ENCODE data around the gene EPS8L3.
A peak's percentile ranks its signal among the peaks of the same experiment; 100 is the strongest.
"Not testable (repeated sequence)": the region's sequence is repeated elsewhere in the genome, so short reads cannot be mapped to it uniquely, and the experiment has no call there.

Gene EPS8L3

GRCh38 chr1:109777436-109777835 lies 13.7 kb upstream of the EPS8L3 start:
- no peak for DNase-seq

GRCh38 chr1:109776911-109777310 lies 13.2 kb upstream of the EPS8L3 start:
- peak; percentile 82 for DNase-seq

- DNase-seq, result no peak
Observed at GRCh38 chr1:109776206-109776835, 12.6 kb upstream of the EPS8L3 start.

GRCh38 chr1:109775398-109775797 lies 11.7 kb upstream of the EPS8L3 start:
- DNase-seq, result peak; percentile 33

GRCh38 chr1:109773900-109774485 lies 10.3 kb upstream of the EPS8L3 start:
- DNase-seq, result no peak

GRCh38 chr1:109773203-109773899 lies 9.6 kb upstream of the EPS8L3 start:
- DNase-seq, result peak; percentile 89

GRCh38 chr1:109772658-109773202 lies 9.0 kb upstream of the EPS8L3 start:
- DNase-seq, result no peak

- no peak for DNase-seq
Observed at GRCh38 chr1:109771712-109772657, 8.3 kb upstream of the EPS8L3 start.

- no peak for DNase-seq
Observed at GRCh38 chr1:109770331-109771095, 6.8 kb upstream of the EPS8L3 start.

- DNase-seq, result peak; percentile 73
Observed at GRCh38 chr1:109769330-109770078, 5.8 kb upstream of the EPS8L3 start.

- DNase-seq, result no peak
Observed at GRCh38 chr1:109768820-109769219, 5.1 kb upstream of the EPS8L3 start.

GRCh38 chr1:109768335-109768650 lies 4.6 kb upstream of the EPS8L3 start:
- no peak for DNase-seq

GRCh38 chr1:109767637-109768334 lies 4.1 kb upstream of the EPS8L3 start:
- no peak for DNase-seq

GRCh38 chr1:109766991-109767636 lies 3.4 kb upstream of the EPS8L3 start:
- DNase-seq, result not testable (repeated sequence)

- no peak for DNase-seq
Observed at GRCh38 chr1:109765896-109766615, 2.3 kb upstream of the EPS8L3 start.

GRCh38 chr1:109765483-109765815 lies 1.7 kb upstream of the EPS8L3 start:
- no peak for DNase-seq

- DNase-seq, result no peak
Observed at GRCh38 chr1:109764561-109765482, 1.1 kb upstream of the EPS8L3 start.
